ENCODE data around the gene CNKSR2. TPM values are rescaled to one million over a fixed set of nuclear protein-coding genes. Genes with fewer than 3 reads are reported as not detected.

The CNKSR2 gene
- total RNA-seq, 1 donor from 2014 or later = 1.1 TPM

GRCh38 chrX:21623778-21624501 lies 249.7 kb downstream of the CNKSR2 start:
- H3K27me3 Mint-ChIP-seq (ENCODE audit: unreplicated experiment) = peaks cover under 1% of the 10 kb centered on the region
- no peak for DNase-seq (ENCODE audit: low spot score)
- H3K9me3 Mint-ChIP-seq (ENCODE audit: unreplicated experiment) = peaks cover 6% of the 10 kb centered on the region
- no peaks in the 10 kb centered on the region for H3K36me3 Mint-ChIP-seq (ENCODE audit: low read depth, unreplicated experiment)
- TF ChIP-seq CTCF (IDR thresholded peaks at IDR 0.05; ENCODE audit: unreplicated experiment) = no peak
- H3K4me3 Mint-ChIP-seq (ENCODE audit: unreplicated experiment) = no peak overlapping the region
- no peaks in the 10 kb centered on the region for H3K4me1 Mint-ChIP-seq (ENCODE audit: unreplicated experiment)
- no peak overlapping the region for H3K27ac Mint-ChIP-seq (ENCODE audit: unreplicated experiment)

- Mint-ChIP-seq H3K4me1 (ENCODE audit: unreplicated experiment) (no peaks in the 10 kb centered on the region), H3K27ac (ENCODE audit: unreplicated experiment) (no peak overlapping the region), H3K9me3 (ENCODE audit: unreplicated experiment) (no peaks in the 10 kb centered on the region), H3K27me3 (ENCODE audit: unreplicated experiment) (peaks cover 5% of the 10 kb centered on the region), H3K36me3 (ENCODE audit: low read depth, unreplicated experiment) (no peaks in the 10 kb centered on the region), H3K4me3 (ENCODE audit: unreplicated experiment) (no peak overlapping the region)
- no peak for TF ChIP-seq CTCF (IDR thresholded peaks at IDR 0.05; ENCODE audit: unreplicated experiment)
- no peak for DNase-seq (ENCODE audit: low spot score)
Measured at GRCh38 chrX:21632027-21632426, 257.8 kb downstream of the CNKSR2 start.

GRCh38 chrX:21638311-21638710 lies 264.1 kb downstream of the CNKSR2 start:
- no peak overlapping the region for H3K4me3 Mint-ChIP-seq (ENCODE audit: unreplicated experiment)
- no peaks in the 10 kb centered on the region for H3K36me3 Mint-ChIP-seq (ENCODE audit: low read depth, unreplicated experiment)
- H3K9me3 Mint-ChIP-seq (ENCODE audit: unreplicated experiment) = no peaks in the 10 kb centered on the region
- no peak for DNase-seq (ENCODE audit: low spot score)
- TF ChIP-seq CTCF (IDR thresholded peaks at IDR 0.05; ENCODE audit: unreplicated experiment) = no peak
- H3K4me1 Mint-ChIP-seq (ENCODE audit: unreplicated experiment) = no peaks in the 10 kb centered on the region
- no peak overlapping the region for H3K27ac Mint-ChIP-seq (ENCODE audit: unreplicated experiment)
- no peaks in the 10 kb centered on the region for H3K27me3 Mint-ChIP-seq (ENCODE audit: unreplicated experiment)

GRCh38 chrX:21639775-21640174 lies 265.6 kb downstream of the CNKSR2 start:
- Mint-ChIP-seq H3K36me3 (ENCODE audit: low read depth, unreplicated experiment) (no peaks in the 10 kb centered on the region), H3K9me3 (ENCODE audit: unreplicated experiment) (no peaks in the 10 kb centered on the region), H3K27me3 (ENCODE audit: unreplicated experiment) (no peaks in the 10 kb centered on the region), H3K4me3 (ENCODE audit: unreplicated experiment) (no peak overlapping the region), H3K4me1 (ENCODE audit: unreplicated experiment) (no peaks in the 10 kb centered on the region), H3K27ac (ENCODE audit: unreplicated experiment) (no peak overlapping the region)
- TF ChIP-seq CTCF (IDR thresholded peaks at IDR 0.05; ENCODE audit: unreplicated experiment) = no peak
- no peak for DNase-seq (ENCODE audit: low spot score)

GRCh38 chrX:21645431-21645830 lies 271.2 kb downstream of the CNKSR2 start:
- Mint-ChIP-seq H3K4me1 (ENCODE audit: unreplicated experiment) (no peaks in the 10 kb centered on the region), H3K4me3 (ENCODE audit: unreplicated experiment) (no peak overlapping the region), H3K36me3 (ENCODE audit: low read depth, unreplicated experiment) (no peaks in the 10 kb centered on the region), H3K9me3 (ENCODE audit: unreplicated experiment) (no peaks in the 10 kb centered on the region), H3K27me3 (ENCODE audit: unreplicated experiment) (no peaks in the 10 kb centered on the region), H3K27ac (ENCODE audit: unreplicated experiment) (no peak overlapping the region)
- TF ChIP-seq CTCF (IDR thresholded peaks at IDR 0.05; ENCODE audit: unreplicated experiment) = no peak
- DNase-seq (ENCODE audit: low spot score) = no peak

Measured in endothelial cell (in vitro differentiated cells).